Stimulated activated CD4-positive, alpha-beta T cell treated with anti-CD3 and anti-CD28 coated beads, Interleukin-1b, Interleukin-23, amount 100 ng/mL, for 4 hours (primary cell): ENCODE data around the gene CAMTA1.

Source experiments
- DNase-seq, 2 donors: peaks; one replicate each; pipeline ENCODE4 v3.0.0-alpha.2; 2020; ENCODE audit warnings: low read depth in 2 of 2

CAMTA1 gene

GRCh38 chr1:6958407-6959030 lies 173.3 kb downstream of the CAMTA1 start:
- no peak for DNase-seq

GRCh38 chr1:6959491-6959890 lies 174.2 kb downstream of the CAMTA1 start:
- DNase-seq, result no peak

- DNase-seq, result no peak
Measured at GRCh38 chr1:6960291-6960811, 175.1 kb downstream of the CAMTA1 start.

- DNase-seq, result no peak
Measured at GRCh38 chr1:6960860-6961259, 175.6 kb downstream of the CAMTA1 start.

GRCh38 chr1:6961289-6961688 lies 176.0 kb downstream of the CAMTA1 start:
- DNase-seq, result no peak

- no peak for DNase-seq
Measured at GRCh38 chr1:6961905-6962477, 176.7 kb downstream of the CAMTA1 start.

- peak in 1 of 2 donors; percentile 25 for DNase-seq
Measured at GRCh38 chr1:6962478-6962995, 177.3 kb downstream of the CAMTA1 start.

- peak; percentile 21 to 51 for DNase-seq
Measured at GRCh38 chr1:6962996-6963911, 178.0 kb downstream of the CAMTA1 start.

- DNase-seq, result no peak
Measured at GRCh38 chr1:6963912-6964307, 178.7 kb downstream of the CAMTA1 start.

- no peak for DNase-seq
Measured at GRCh38 chr1:6965083-6965934, 180.1 kb downstream of the CAMTA1 start.

GRCh38 chr1:6965935-6966241 lies 180.6 kb downstream of the CAMTA1 start:
- DNase-seq, result no peak

- no peak for DNase-seq
Measured at GRCh38 chr1:6966326-6966725, 181.1 kb downstream of the CAMTA1 start.

- DNase-seq, result no peak
Measured at GRCh38 chr1:6967431-6968111, 182.3 kb downstream of the CAMTA1 start.

- DNase-seq, result no peak
Measured at GRCh38 chr1:6969106-6969505, 183.9 kb downstream of the CAMTA1 start.

- no peak for DNase-seq
Measured at GRCh38 chr1:6969762-6970161, 184.5 kb downstream of the CAMTA1 start.

- DNase-seq, result no peak
Measured at GRCh38 chr1:6970221-6970620, 185.0 kb downstream of the CAMTA1 start.

GRCh38 chr1:6971048-6971447 lies 185.8 kb downstream of the CAMTA1 start:
- DNase-seq, result no peak

GRCh38 chr1:6971699-6972098 lies 186.4 kb downstream of the CAMTA1 start:
- no peak for DNase-seq

- DNase-seq, result no peak
Measured at GRCh38 chr1:6972399-6972798, 187.1 kb downstream of the CAMTA1 start.

- no peak for DNase-seq
Measured at GRCh38 chr1:6975331-6976043, 190.2 kb downstream of the CAMTA1 start.
